Liver (tissue), 9 donors: ENCODE measurements around the gene ERVK3-1. TPM values are rescaled to one million over a fixed set of nuclear protein-coding genes. Genes with fewer than 3 reads are reported as not detected.
A peak's percentile ranks its signal among the peaks of the same experiment; 100 is the strongest.

Experiments used
- DNase-seq: peaks from one replicate; pipeline ENCODE4 v3.0.0-alpha.2; 2017; ENCODE audit warnings: low spot score
- H3K27ac ChIP-seq, 2 donors: one replicate each; pipeline ENCODE4 v1.7.0; 2013; ENCODE audit warnings: inconsistent platforms in 2 of 2, low read length in 2 of 2, control low read depth in 1 of 2, low read depth in 1 of 2, mild to moderate bottlenecking in 1 of 2
- H3K27me3 ChIP-seq, 4 donors: one replicate each; pipeline versions ENCODE4 v1.6.1 to v1.7.0; 2013; ENCODE audit warnings: low read length in 3 of 4, inconsistent platforms in 1 of 4, mild to moderate bottlenecking in 1 of 4, moderate library complexity in 1 of 4; ENCODE audit not compliant: control insufficient read depth in 4 of 4, insufficient read depth in 4 of 4
- H3K36me3 ChIP-seq, 4 donors: one replicate each; pipeline versions ENCODE4 v1.6.1 to v1.7.0; 2013; ENCODE audit warnings: low read length in 3 of 4, mild to moderate bottlenecking in 3 of 4, low read depth in 1 of 4, moderate library complexity in 1 of 4; ENCODE audit not compliant: control insufficient read depth in 4 of 4, insufficient read depth in 3 of 4
- H3K4me1 ChIP-seq, 4 donors: one replicate each; pipeline versions ENCODE4 v1.6.1 to v1.7.0; 2013; ENCODE audit warnings: low read length in 3 of 4, mild to moderate bottlenecking in 3 of 4, moderate library complexity in 1 of 4; ENCODE audit not compliant: control insufficient read depth in 4 of 4, insufficient read depth in 4 of 4
- H3K4me3 ChIP-seq, 3 donors: one replicate each; pipeline versions ENCODE4 v1.6.1 to v1.7.0; 2013; ENCODE audit warnings: low read length in 3 of 3, control low read depth in 1 of 3, low read depth in 1 of 3, mild to moderate bottlenecking in 1 of 3
- H3K9ac ChIP-seq, 2 donors: one replicate each; pipeline ENCODE4 v1.7.0; 2013; ENCODE audit warnings: low read length in 2 of 2, mild to moderate bottlenecking in 2 of 2, moderate library complexity in 2 of 2, control low read depth in 1 of 2, low read depth in 1 of 2
- H3K9me3 ChIP-seq, 4 donors: one replicate each; pipeline versions ENCODE4 v1.6.1 to v1.7.0; 2013; ENCODE audit warnings: low read length in 3 of 4; ENCODE audit not compliant: control insufficient read depth in 4 of 4
- CTCF ChIP-seq: fragments of 150-350 bp; IDR thresholded peaks from 2 replicates; pipeline ENCODE4 v1.5.1; 2017; ENCODE audit warnings: improper control_type of control experiment, low read depth, low read length; ENCODE audit not compliant: missing input control
- HNF4A ChIP-seq, 2 donors: conservative IDR thresholded peaks; 2 replicates each; pipeline ENCODE4 v1.6.1; 2016; ENCODE audit warnings: antibody characterized with exemption in 2 of 2, mild to moderate bottlenecking in 2 of 2
- HNF4G ChIP-seq: IDR thresholded peaks from 2 replicates; pipeline ENCODE4 v1.6.1; 2016; ENCODE audit warnings: antibody characterized with exemption
- JUND ChIP-seq, 2 donors: IDR thresholded peaks; 2 replicates each; pipeline ENCODE4 v1.6.1; 2016; ENCODE audit warnings: antibody characterized with exemption in 2 of 2
- NR2F2 ChIP-seq: IDR thresholded peaks from 2 replicates; pipeline ENCODE4 v1.6.1; 2016; ENCODE audit warnings: antibody characterized with exemption
- REST ChIP-seq: IDR thresholded peaks from 2 replicates; pipeline ENCODE4 v1.6.1; 2016; ENCODE audit warnings: antibody characterized with exemption, mild to moderate bottlenecking
- RXRA ChIP-seq, 2 donors: IDR thresholded peaks; 2 replicates each; pipeline ENCODE4 v1.6.1; 2017 to 2018; ENCODE audit warnings: antibody characterized with exemption in 2 of 2, mild to moderate bottlenecking in 1 of 2
- SP1 ChIP-seq: IDR thresholded peaks from 2 replicates; pipeline ENCODE4 v1.6.1; 2018; ENCODE audit warnings: antibody characterized with exemption, mild to moderate bottlenecking
- TAF1 ChIP-seq: conservative IDR thresholded peaks from 2 replicates; pipeline ENCODE4 v1.6.1; 2016; ENCODE audit warnings: antibody characterized with exemption, mild to moderate bottlenecking
- YY1 ChIP-seq: IDR thresholded peaks from 2 replicates; pipeline ENCODE4 v1.6.1; 2016; ENCODE audit warnings: antibody characterized with exemption, mild to moderate bottlenecking
- ZBTB33 ChIP-seq: IDR thresholded peaks from 2 replicates; pipeline ENCODE4 v1.6.1; 2016; ENCODE audit warnings: antibody characterized with exemption
- WGBS: extraction: QIAGEN DNeasy Blood & Tissue Kit; methylation state at CpG from one replicate; pipeline ENCODE4 v1.1.7; 2013; 5-methylcytosine and 5-hydroxymethylcytosine counted together
- polyA plus RNA-seq, 2 donors: library from polyadenylated mRNA; stranded (reverse) in 1 of 2; unstranded in 1 of 2; fragments of 200-250 nt in 1 of 2; fragments of >200 nt in 1 of 2; fragmentation: Nextera tagmentation in 1 of 2; extraction: Ambion mirVana in 1 of 2; gene quantifications; one replicate each; pipeline versions ENCODE4 v1.2.1 to v1.2.3, GENCODE V29; 2013 to 2015
- total RNA-seq, 2 donors: library from RNA; depleted of rRNA; stranded (reverse); fragments of >200 nt; gene quantifications; one replicate each; pipeline ENCODE4 v1.2.3, GENCODE V29; 2014
- donor health status: healthy.
- donor health status: healthy.
- donor health status: healthy.
- donor health status: healthy.
- donor health status: healthy.

ERVK3-1 gene
- total and polyA plus RNA-seq, 4 donors = 17.6 to 31.7 (median 24.7) TPM

GRCh38 chr19:58294743-58295374, 10.3 kb upstream of the ERVK3-1 start:
- Histone ChIP-seq H3K27me3 (no peaks in the 10 kb centered on the region), H3K36me3 (peaks cover 10 to 55% (median 36%) of the 10 kb centered on the region in 4 donors), H3K9me3 (peaks cover 41 to 64% (median 47%) of the 10 kb centered on the region in 4 donors), H3K4me3 (peak overlapping the region in 2 of 3 donors; percentile 38 to 55), H3K9ac (no peak overlapping the region), H3K4me1 (no peaks in the 10 kb centered on the region), H3K27ac (no peak overlapping the region)
- DNase-seq = no peak
- WGBS = 98% methylated on average over 22 of the region's 22 CpGs
- TF ChIP-seq HNF4G (no peak), JUND (IDR thresholded peaks at IDR 0.05) (no peak), RXRA (IDR thresholded peaks at IDR 0.05) (no peak), ZBTB33 (no peak), YY1 (no peak), HNF4A (conservative IDR thresholded peaks at IDR 0.05) (no peak), SP1 (no peak), TAF1 (no peak), REST (no peak), CTCF (no peak), NR2F2 (no peak)

GRCh38 chr19:58296104-58296503, 9.1 kb upstream of the ERVK3-1 start:
- Histone ChIP-seq H3K36me3 (peaks cover 9 to 56% (median 35%) of the 10 kb centered on the region in 4 donors), H3K9ac (no peak overlapping the region), H3K9me3 (peaks cover 36 to 69% (median 51%) of the 10 kb centered on the region in 4 donors), H3K4me3 (peak overlapping the region in 1 of 3 donors; percentile 55), H3K4me1 (no peaks in the 10 kb centered on the region), H3K27me3 (no peaks in the 10 kb centered on the region), H3K27ac (no peak overlapping the region)
- 95% methylated on average over 7 of the region's 7 CpGs for WGBS
- no peak for DNase-seq
- no peak for TF ChIP-seq HNF4G
